HUES64 (cell line): ENCODE measurements around the gene FBXO30.

Experiments used
- H3K27ac ChIP-seq: 2 replicates; pipeline ENCODE4 v1.7.0; 2013; ENCODE audit warnings: low read depth, low read length, inconsistent platforms
- H3K27me3 ChIP-seq: 2 replicates; pipeline ENCODE4 v1.6.1; 2013; ENCODE audit warnings: mild to moderate bottlenecking, low read length; ENCODE audit not compliant: insufficient read depth
- H3K36me3 ChIP-seq: 2 replicates; pipeline ENCODE4 v1.6.1; 2013; ENCODE audit warnings: mild to moderate bottlenecking, low read length; ENCODE audit not compliant: insufficient read depth
- H3K4me1 ChIP-seq: 2 replicates; pipeline ENCODE4 v1.6.1; 2013; ENCODE audit warnings: mild to moderate bottlenecking, low read length, moderate library complexity; ENCODE audit not compliant: insufficient read depth
- H3K4me3 ChIP-seq: 2 replicates; pipeline ENCODE4 v1.5.1; 2013; ENCODE audit warnings: mild to moderate bottlenecking, low read length, moderate library complexity
- H3K9ac ChIP-seq: 2 replicates; pipeline ENCODE4 v1.6.1; 2013; ENCODE audit warnings: mild to moderate bottlenecking, low read depth, low read length
- H3K9me3 ChIP-seq: 2 replicates; pipeline ENCODE4 v1.6.1; 2013; ENCODE audit warnings: low read depth, low read length; ENCODE audit not compliant: insufficient read depth
- WGBS: fragments of 150-250, 120-280 bp; methylation state at CpG from one replicate; pipeline ENCODE4 v1.1.7; 2013; ENCODE audit warnings: missing lambda C conversion rate; 5-methylcytosine and 5-hydroxymethylcytosine counted together

The FBXO30 gene

DNA sequence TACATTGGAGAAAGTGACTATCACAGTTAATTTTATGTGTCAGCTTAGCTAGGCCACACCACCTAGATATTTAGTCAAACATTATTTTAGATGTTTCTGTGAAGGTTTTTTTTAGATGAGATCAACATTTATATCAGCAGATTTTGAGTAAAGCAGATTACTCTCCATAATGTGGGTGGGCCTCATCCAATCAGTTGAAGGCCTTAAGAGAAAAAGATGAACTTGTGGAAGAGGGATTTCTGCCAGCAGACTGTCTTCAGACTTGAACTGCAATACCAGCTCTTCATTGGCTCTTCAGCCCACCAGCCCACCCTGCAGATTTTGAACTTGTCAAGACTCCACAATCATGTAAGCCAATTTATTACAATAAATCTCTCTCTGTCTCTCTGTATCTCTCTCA, 25.1 kb upstream of the FBXO30 start:
- H3K27ac ChIP-seq = no peak overlapping the region
- H3K9ac ChIP-seq = no peak overlapping the region
- peaks cover 24% of the 10 kb centered on the region; the same call in 1 of the 2 replicates for H3K4me1 ChIP-seq
- no peaks in the 10 kb centered on the region for H3K9me3 ChIP-seq
- H3K4me3 ChIP-seq = no peak overlapping the region
- H3K27me3 ChIP-seq = no peaks in the 10 kb centered on the region
- no peaks in the 10 kb centered on the region for H3K36me3 ChIP-seq

- H3K27ac ChIP-seq = no peak overlapping the region
- H3K36me3 ChIP-seq = no peaks in the 10 kb centered on the region
- no peak overlapping the region for H3K4me3 ChIP-seq
- H3K27me3 ChIP-seq = no peaks in the 10 kb centered on the region
- H3K4me1 ChIP-seq = peaks cover 24% of the 10 kb centered on the region; the same call in 1 of the 2 replicates
- H3K9me3 ChIP-seq = no peaks in the 10 kb centered on the region
- WGBS = 100% methylated on average over 1 of the region's 1 CpG
- no peak overlapping the region for H3K9ac ChIP-seq
Observed at GRCh38 chr6:145838305-145838704, 23.7 kb upstream of the FBXO30 start.

DNA sequence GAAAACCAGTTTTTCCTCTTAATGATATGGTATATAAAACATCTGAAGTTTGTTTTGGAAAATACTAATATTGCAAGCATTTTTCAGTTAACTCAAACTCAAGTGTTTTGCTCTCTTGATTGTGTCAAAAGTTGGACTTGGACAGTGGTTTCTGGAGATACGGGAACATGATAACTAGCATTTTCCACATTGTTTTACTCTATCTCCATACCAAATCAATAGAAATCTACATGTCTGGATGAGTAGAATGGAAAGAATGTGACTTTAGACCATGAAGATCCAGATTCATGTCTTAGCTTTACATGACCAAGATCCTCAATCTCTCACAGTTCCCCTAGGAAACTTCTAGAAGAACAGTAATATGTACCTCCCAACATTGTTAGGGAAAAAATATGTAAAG, 22.2 kb upstream of the FBXO30 start:
- H3K9me3 ChIP-seq = no peaks in the 10 kb centered on the region
- no peak overlapping the region for H3K9ac ChIP-seq
- H3K27me3 ChIP-seq = no peaks in the 10 kb centered on the region
- WGBS = 100% methylated on average over 1 of the region's 1 CpG
- H3K4me3 ChIP-seq = no peak overlapping the region
- no peaks in the 10 kb centered on the region for H3K36me3 ChIP-seq
- H3K4me1 ChIP-seq = peaks cover 24% of the 10 kb centered on the region; the same call in 1 of the 2 replicates
- H3K27ac ChIP-seq = peak overlapping the region; percentile 22; the same call in 1 of the 2 replicates

DNA sequence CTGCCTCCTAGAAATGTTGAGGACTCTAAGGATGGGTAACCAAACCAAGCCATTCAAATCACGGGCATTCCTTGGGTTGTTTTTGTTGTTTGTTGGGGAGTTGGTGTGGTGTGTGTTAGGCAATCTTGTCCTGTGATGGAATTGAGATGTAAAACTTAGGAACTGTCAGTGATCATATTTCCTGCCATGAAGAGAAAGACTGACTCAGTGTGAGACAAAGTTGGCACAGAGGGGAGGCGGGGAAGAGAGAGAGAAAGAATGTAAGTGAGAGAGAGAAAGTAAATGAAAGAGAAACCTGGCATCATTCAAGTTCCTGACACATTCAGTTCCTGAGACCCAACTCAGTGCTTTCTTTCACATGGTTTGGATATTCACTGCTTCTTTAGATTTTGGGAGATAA, 21.6 kb upstream of the FBXO30 start:
- H3K9ac ChIP-seq = no peak overlapping the region
- H3K4me1 ChIP-seq = peaks cover 24% of the 10 kb centered on the region; the same call in 1 of the 2 replicates
- H3K4me3 ChIP-seq = no peak overlapping the region
- H3K27ac ChIP-seq = peak overlapping the region; percentile 22; the same call in 1 of the 2 replicates
- H3K36me3 ChIP-seq = no peaks in the 10 kb centered on the region
- WGBS = 40% methylated on average over 2 of the region's 2 CpGs
- no peaks in the 10 kb centered on the region for H3K27me3 ChIP-seq
- no peaks in the 10 kb centered on the region for H3K9me3 ChIP-seq

GRCh38 chr6:145830612-145831011, 16.0 kb upstream of the FBXO30 start:
- H3K4me1 ChIP-seq = peaks cover 8% of the 10 kb centered on the region; the same call in 1 of the 2 replicates
- no peaks in the 10 kb centered on the region for H3K36me3 ChIP-seq
- no peak overlapping the region for H3K27ac ChIP-seq
- H3K9ac ChIP-seq = no peak overlapping the region
- H3K4me3 ChIP-seq = no peak overlapping the region
- H3K27me3 ChIP-seq = no peaks in the 10 kb centered on the region
- H3K9me3 ChIP-seq = no peaks in the 10 kb centered on the region

GRCh38 chr6:145829950-145830349, 15.4 kb upstream of the FBXO30 start:
- Histone ChIP-seq H3K27me3 (no peaks in the 10 kb centered on the region), H3K9me3 (no peaks in the 10 kb centered on the region), H3K9ac (no peak overlapping the region), H3K36me3 (no peaks in the 10 kb centered on the region), H3K27ac (no peak overlapping the region), H3K4me3 (no peak overlapping the region), H3K4me1 (peaks cover 2% of the 10 kb centered on the region; the same call in 1 of the 2 replicates)
- WGBS = 100% methylated on average over 1 of the region's 2 CpGs

DNA sequence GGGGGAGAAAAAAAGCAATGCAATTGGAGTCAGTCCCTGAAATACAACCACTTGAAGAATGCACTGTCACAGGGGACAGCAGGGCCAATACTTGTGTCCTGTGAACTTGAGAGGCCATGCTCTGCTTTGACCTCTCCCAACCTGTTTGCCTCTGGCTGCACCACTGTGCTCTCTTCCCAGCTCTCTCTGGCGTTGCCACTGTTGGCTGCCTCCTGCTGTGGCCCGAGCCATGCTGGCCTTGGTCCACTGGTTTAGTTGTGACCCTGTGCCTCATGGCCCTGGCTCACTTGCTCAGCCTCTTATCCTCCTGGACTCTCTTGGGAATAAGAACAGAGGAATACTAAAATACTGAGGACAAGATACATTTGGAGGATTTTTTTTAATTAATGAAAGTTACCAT, 14.5 kb upstream of the FBXO30 start:
- Histone ChIP-seq H3K9me3 (no peaks in the 10 kb centered on the region), H3K27me3 (no peaks in the 10 kb centered on the region), H3K4me3 (no peak overlapping the region), H3K9ac (no peak overlapping the region), H3K27ac (no peak overlapping the region), H3K4me1 (no peaks in the 10 kb centered on the region; the same call in 1 of the 2 replicates), H3K36me3 (no peaks in the 10 kb centered on the region)
- WGBS = 51% methylated on average over 2 of the region's 2 CpGs

GRCh38 chr6:145824344-145824743, 9.7 kb upstream of the FBXO30 start:
- Histone ChIP-seq H3K9ac (no peak overlapping the region), H3K9me3 (no peaks in the 10 kb centered on the region), H3K27me3 (no peaks in the 10 kb centered on the region), H3K27ac (no peak overlapping the region), H3K4me3 (no peak overlapping the region), H3K4me1 (no peaks in the 10 kb centered on the region; the same call in 1 of the 2 replicates), H3K36me3 (no peaks in the 10 kb centered on the region)
- WGBS = 97% methylated on average over 3 of the region's 3 CpGs

DNA sequence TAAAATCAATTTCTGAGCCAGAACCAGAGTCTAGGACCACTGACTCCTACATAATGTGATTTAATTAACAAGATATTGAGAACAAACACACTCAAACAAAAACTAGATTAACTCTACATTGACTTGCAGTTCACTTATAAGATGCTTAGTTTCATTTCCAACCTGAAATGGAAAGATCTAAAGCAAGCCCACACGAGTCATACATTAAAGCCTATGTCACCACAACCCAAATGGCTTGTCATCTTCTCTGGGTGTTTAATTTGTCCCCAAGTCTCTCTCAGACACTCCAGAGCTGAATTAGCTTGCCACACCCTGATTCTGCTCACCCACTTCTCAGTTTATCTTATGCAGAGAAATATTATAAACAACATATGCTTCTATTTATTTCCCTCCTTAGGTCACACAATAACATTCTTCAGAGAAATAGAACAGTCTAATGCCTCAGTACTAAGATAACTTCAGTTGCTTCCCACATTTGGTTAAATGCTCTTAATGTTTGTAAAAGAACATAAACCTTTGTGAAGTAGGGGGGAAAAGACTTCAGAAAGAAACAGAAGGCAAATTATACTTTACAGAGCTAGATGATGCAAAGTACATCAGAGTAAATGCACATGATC, 8.8 kb upstream of the FBXO30 start:
- 90% methylated on average over 1 of the region's 1 CpG for WGBS
- H3K4me1 ChIP-seq = no peaks in the 10 kb centered on the region
- no peaks in the 10 kb centered on the region for H3K9me3 ChIP-seq
- no peaks in the 10 kb centered on the region for H3K36me3 ChIP-seq
- no peak overlapping the region for H3K9ac ChIP-seq
- H3K27ac ChIP-seq = no peak overlapping the region
- H3K27me3 ChIP-seq = no peaks in the 10 kb centered on the region
- H3K4me3 ChIP-seq = no peak overlapping the region

DNA sequence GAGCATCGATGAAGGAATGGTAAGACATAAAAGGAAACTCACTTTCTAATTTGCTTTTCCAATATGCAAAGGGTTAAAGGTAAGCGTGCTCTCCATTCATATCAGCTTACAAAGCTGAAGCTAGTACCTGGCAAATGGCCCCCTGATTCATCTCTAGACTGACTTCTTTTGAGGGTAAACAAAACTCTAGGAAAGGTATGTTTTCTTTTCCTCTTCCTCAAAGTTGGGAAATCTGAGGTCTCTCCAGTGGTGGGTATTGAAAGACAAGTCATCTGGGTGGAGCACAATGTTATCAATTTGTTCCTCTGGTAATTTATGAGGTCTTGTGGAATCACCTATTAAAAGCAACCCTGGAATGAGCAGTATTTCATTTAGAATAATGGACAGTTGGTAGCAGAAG, 7.9 kb upstream of the FBXO30 start:
- H3K4me1 ChIP-seq = no peaks in the 10 kb centered on the region
- H3K27ac ChIP-seq = no peak overlapping the region
- no peak overlapping the region for H3K9ac ChIP-seq
- WGBS = 93% methylated on average over 2 of the region's 2 CpGs
- no peak overlapping the region for H3K4me3 ChIP-seq
- H3K9me3 ChIP-seq = no peaks in the 10 kb centered on the region
- no peaks in the 10 kb centered on the region for H3K36me3 ChIP-seq
- no peaks in the 10 kb centered on the region for H3K27me3 ChIP-seq

GRCh38 chr6:145819994-145820393, 5.4 kb upstream of the FBXO30 start:
- H3K4me3 ChIP-seq = no peak overlapping the region
- H3K9me3 ChIP-seq = no peaks in the 10 kb centered on the region
- no peaks in the 10 kb centered on the region for H3K27me3 ChIP-seq
- H3K4me1 ChIP-seq = peaks cover 10% of the 10 kb centered on the region
- 89% methylated on average over 1 of the region's 1 CpG for WGBS
- H3K9ac ChIP-seq = no peak overlapping the region
- H3K36me3 ChIP-seq = no peaks in the 10 kb centered on the region
- H3K27ac ChIP-seq = no peak overlapping the region

GRCh38 chr6:145818796-145819195, 4.2 kb upstream of the FBXO30 start:
- H3K4me1 ChIP-seq = peaks cover 10% of the 10 kb centered on the region
- H3K27me3 ChIP-seq = no peaks in the 10 kb centered on the region
- H3K27ac ChIP-seq = no peak overlapping the region
- WGBS = no CpG with 5 or more reads among the region's 2 CpGs
- no peaks in the 10 kb centered on the region for H3K36me3 ChIP-seq
- H3K9ac ChIP-seq = no peak overlapping the region
- no peak overlapping the region for H3K4me3 ChIP-seq
- H3K9me3 ChIP-seq = no peaks in the 10 kb centered on the region
